GM18505 (cell line): ENCODE measurements around the gene JPT2.

Experiments used
- ATAC-seq: cut with Tn5 transposase; IDR thresholded peaks from one replicate; pipeline ENCODE4 v1.9.1; 2021; ENCODE audit not compliant: unreplicated experiment
- POLR2A ChIP-seq: IDR thresholded peaks from 4 replicates; pipeline ENCODE4 v1.6.1; 2011; ENCODE audit warnings: borderline replicate concordance; ENCODE audit not compliant: insufficient read depth, insufficient read length; ENCODE audit errors: extremely low read depth

Gene JPT2

GRCh38 chr16:1746693-1747195 is 68.7 kb downstream of the JPT2 start:
- TF ChIP-seq POLR2A, result no peak
- no peak for ATAC-seq

- no peak for ATAC-seq
- no peak for TF ChIP-seq POLR2A
These were observed 69.9 kb downstream of the JPT2 start for GRCh38 chr16:1747934-1748333.

DNA sequence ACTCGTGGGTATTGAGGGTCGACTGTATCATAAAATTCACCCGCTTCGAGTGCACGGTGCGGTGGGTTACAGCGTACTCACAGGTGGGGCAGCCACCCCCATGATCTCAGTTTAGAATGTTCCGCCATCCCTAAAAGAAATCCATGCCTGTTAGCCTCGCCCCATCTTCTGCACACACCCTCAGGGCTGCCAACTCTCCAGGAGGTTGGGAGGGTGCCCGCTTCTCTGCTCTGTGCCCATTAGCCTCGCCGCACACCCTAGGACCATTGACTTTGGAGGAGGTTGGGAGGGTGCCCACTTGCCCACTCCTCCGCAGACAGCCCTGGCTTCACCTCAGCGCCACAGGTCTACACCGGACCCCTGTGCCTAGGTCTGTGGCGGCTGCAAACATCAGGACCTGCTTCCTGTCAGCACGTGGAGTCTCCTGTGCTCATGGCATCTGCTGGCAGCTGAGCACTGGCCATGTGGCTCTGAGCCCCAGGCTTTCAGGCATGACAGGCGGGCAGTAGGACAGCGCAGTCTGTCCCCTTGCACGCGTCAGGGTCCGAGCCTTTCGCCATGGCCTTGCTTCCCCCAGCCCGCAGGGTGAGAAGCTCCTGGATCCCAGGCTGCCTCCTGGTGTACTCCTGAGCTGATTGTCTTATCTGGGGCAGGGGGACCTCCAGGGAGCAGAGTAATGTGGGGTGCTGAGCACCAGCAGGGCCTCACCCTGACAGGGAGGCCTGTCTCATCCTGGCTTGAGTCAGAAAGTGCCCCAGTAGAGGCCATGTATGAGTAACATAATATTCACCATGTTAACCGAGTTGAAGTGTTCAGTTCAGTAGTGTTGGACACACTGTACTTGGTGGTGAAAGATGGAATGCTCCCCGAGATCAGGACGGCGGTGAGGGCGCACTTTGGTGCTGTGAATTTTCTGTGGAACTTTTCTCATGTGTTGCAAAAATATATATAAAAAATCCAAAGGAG is 71.4 kb downstream of the JPT2 start:
- no peak for ATAC-seq
- TF ChIP-seq POLR2A, result no peak
